Vagina (tissue), 2 donors: ENCODE data around the gene PAPPA2.

Experiments used
- CTCF ChIP-seq, 3 experiments: fragments of 450-650 bp in 2 of 3; fragments of 200-600 bp in 1 of 3; sonication (generic) in 1 of 3; IDR thresholded peaks; one replicate each; pipeline ENCODE4 v1.5.1; 2017 to 2019; ENCODE audit warnings: antibody characterized with exemption in 3 of 3, mild to moderate bottlenecking in 2 of 3, moderate library complexity in 2 of 3
- POLR2A ChIP-seq, 2 donors: fragments of 450-650 bp; IDR thresholded peaks; one replicate each; pipeline ENCODE4 v1.6.1; 2017; ENCODE audit warnings: antibody characterized with exemption in 2 of 2, mild to moderate bottlenecking in 2 of 2, moderate library complexity in 2 of 2
- POLR2AphosphoS5 ChIP-seq, 2 donors: sonication (generic); formaldehyde crosslinking; IDR thresholded peaks; one replicate each; pipeline ENCODE4 v1.9.0; 2017; ENCODE audit warnings: antibody characterized with exemption in 2 of 2, mild to moderate bottlenecking in 2 of 2, low read depth in 1 of 2; ENCODE audit not compliant: insufficient read depth in 1 of 2

- TF ChIP-seq CTCF (IDR thresholded peaks at IDR 0.05) (no peak), POLR2A (IDR thresholded peaks at IDR 0.05) (no peak), POLR2AphosphoS5 (IDR thresholded peaks at IDR 0.05; ENCODE audit: insufficient read depth in 1 of 2, low read depth in 1 of 2) (no peak)
Observed at GRCh38 chr1:176540428-176540827, 77.5 kb downstream of the PAPPA2 start.
